Dermis blood vessel endothelial cell (primary cell): ENCODE results near the gene GRK2. TPM values are rescaled to one million over a fixed set of nuclear protein-coding genes. Genes with fewer than 3 reads are reported as not detected.
A peak's percentile ranks its signal among the peaks of the same experiment; 100 is the strongest.

ENCODE experiments used
- DNase-seq: peaks from one replicate; pipeline ENCODE4 v3.0.0; 2010
- total RNA-seq: library from RNA; depleted of rRNA; stranded (reverse); fragments of >200 nt; gene quantifications from 2 replicates; pipeline ENCODE4 v1.2.3, GENCODE V29; 2014

Gene GRK2
- total RNA-seq, 1 donor from 2014 or later: 40.0 TPM

- DNase-seq: no peak
Observed at GRCh38 chr11:67271205-67271540, 4.9 kb downstream of the GRK2 start.

GRCh38 chr11:67271541-67272284 is 5.4 kb downstream of the GRK2 start:
- no peak for DNase-seq

GRCh38 chr11:67272327-67273259 is 6.3 kb downstream of the GRK2 start:
- DNase-seq: no peak

GRCh38 chr11:67273260-67273990 is 7.2 kb downstream of the GRK2 start:
- DNase-seq: no peak

- DNase-seq: no peak
Observed at GRCh38 chr11:67274768-67275605, 8.7 kb downstream of the GRK2 start.

GRCh38 chr11:67275606-67276409 is 9.5 kb downstream of the GRK2 start:
- no peak for DNase-seq

GRCh38 chr11:67276781-67277230 is 10.5 kb downstream of the GRK2 start:
- peak; percentile 75 for DNase-seq

- peak; percentile 90 for DNase-seq
Observed at GRCh38 chr11:67277231-67277961, 11.1 kb downstream of the GRK2 start.

- no peak for DNase-seq
Observed at GRCh38 chr11:67278135-67278938, 12.1 kb downstream of the GRK2 start.

- DNase-seq: no peak
Observed at GRCh38 chr11:67278939-67279588, 12.8 kb downstream of the GRK2 start.

- DNase-seq: no peak
Observed at GRCh38 chr11:67279589-67280340, 13.5 kb downstream of the GRK2 start.

GRCh38 chr11:67280341-67280787 is 14.1 kb downstream of the GRK2 start:
- DNase-seq: no peak

- no peak for DNase-seq
Observed at GRCh38 chr11:67280788-67281551, 14.7 kb downstream of the GRK2 start.

- no peak for DNase-seq
Observed at GRCh38 chr11:67281552-67282150, 15.4 kb downstream of the GRK2 start.

GRCh38 chr11:67282155-67282875 is 16.0 kb downstream of the GRK2 start:
- DNase-seq: no peak

GRCh38 chr11:67282876-67283371 is 16.7 kb downstream of the GRK2 start:
- DNase-seq: no peak
